ENCODE data around the gene AKAP10.
"Not testable (repeated sequence)": the region's sequence is repeated elsewhere in the genome, so short reads cannot be mapped to it uniquely, and the experiment has no call there.

The AKAP10 gene, protein sequence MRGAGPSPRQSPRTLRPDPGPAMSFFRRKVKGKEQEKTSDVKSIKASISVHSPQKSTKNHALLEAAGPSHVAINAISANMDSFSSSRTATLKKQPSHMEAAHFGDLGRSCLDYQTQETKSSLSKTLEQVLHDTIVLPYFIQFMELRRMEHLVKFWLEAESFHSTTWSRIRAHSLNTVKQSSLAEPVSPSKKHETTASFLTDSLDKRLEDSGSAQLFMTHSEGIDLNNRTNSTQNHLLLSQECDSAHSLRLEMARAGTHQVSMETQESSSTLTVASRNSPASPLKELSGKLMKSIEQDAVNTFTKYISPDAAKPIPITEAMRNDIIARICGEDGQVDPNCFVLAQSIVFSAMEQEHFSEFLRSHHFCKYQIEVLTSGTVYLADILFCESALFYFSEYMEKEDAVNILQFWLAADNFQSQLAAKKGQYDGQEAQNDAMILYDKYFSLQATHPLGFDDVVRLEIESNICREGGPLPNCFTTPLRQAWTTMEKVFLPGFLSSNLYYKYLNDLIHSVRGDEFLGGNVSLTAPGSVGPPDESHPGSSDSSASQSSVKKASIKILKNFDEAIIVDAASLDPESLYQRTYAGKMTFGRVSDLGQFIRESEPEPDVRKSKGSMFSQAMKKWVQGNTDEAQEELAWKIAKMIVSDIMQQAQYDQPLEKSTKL

DNA sequence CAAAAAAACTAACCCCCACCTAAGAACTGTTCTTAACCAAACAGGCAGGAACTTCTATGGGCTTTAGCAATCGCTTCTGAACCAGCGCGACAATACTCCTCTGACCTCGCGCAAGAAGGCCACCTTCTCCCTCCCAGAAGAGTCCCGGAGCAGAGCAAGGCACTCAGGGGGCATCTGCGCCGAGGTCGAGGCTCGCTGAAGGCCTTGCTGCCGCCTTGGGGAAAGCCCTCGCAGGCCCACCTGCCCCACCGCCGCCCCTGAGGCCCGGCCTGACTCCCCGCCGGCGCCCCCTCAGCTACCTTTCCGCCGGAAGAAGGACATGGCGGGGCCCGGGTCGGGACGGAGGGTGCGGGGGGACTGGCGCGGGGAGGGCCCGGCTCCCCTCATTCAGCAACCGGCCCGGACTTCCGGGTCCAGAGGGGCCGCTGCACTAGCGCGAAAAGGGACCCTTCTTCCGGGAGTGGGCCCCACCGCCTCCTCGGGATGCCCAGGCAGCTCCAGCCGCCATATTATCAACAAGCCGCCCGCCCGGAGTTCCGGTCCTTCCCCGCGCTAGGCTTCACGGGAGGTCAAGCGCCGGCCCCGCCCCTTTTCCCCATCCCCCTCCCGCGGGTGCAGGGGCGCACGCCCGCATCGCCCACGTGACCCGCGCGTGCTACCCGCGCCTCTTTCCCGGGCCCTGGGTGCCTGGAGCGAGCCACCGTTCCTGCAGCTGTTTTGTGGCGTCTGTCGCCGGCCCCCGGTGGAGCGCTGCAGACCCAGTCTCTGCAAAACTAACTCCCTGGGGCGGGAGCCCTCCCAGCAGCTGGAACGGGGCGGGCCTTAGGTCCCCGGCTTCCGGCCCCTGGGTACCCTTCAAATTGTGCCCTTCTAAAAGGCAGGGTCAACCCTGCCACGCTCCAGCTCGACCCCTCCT, at the start of gene AKAP10:
TSS of gene AKAP10 (minus strand) at position 536 of the 916 bp plus-strand sequence. CDS start at position 387, 149 bp downstream.
- FAIRE-seq (peak; percentile 74), DNase-seq (ENCODE audit: extremely low spot score, insufficient read length, low read depth) (peak; percentile 82)

DNA sequence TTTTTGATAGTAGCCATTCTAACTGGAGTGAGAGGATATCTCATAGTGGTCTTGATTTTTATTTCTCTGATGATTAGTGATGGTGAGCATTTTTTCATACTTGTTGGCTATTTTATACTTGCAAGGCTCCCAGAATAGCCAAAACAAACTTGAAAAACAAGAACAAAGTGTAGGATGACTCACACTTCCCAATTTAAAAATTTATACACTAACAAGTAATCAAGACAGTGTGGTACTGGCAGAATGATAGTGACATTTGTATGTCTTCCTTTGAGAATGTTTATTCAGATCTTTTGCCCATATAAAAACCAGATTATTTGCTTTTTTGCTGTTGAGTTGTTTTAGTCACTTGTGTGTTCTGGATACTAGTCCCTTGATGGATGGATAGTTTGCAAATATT, 49.3 kb upstream of the AKAP10 start:
- FAIRE-seq = no peak

DNA sequence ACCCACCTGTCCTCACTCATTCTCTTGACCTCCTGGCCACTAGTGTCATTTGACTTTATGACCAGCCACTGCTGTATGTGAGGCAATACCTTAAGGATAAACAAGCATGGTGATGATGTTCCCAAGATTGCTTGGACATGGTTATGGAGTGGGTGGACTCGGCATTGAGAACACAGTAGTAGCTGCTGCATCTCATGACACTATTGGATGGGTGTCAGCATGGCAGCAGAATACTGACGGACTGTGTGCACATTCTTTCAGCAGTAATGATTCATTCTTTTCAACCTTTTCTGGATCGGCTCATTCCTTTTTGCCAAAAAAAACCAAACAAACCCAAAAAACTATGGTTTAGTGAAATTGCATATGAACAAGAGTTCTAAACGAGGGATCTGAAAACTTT, 45.1 kb upstream of the AKAP10 start:
- FAIRE-seq = no peak
- DNase-seq (ENCODE audit: extremely low spot score, insufficient read length, low read depth) = no peak

More for the DNA sequence above, 49.3 kb upstream of the AKAP10 start:
- DNase-seq (ENCODE audit: extremely low spot score, insufficient read length, low read depth) = no peak

DNA sequence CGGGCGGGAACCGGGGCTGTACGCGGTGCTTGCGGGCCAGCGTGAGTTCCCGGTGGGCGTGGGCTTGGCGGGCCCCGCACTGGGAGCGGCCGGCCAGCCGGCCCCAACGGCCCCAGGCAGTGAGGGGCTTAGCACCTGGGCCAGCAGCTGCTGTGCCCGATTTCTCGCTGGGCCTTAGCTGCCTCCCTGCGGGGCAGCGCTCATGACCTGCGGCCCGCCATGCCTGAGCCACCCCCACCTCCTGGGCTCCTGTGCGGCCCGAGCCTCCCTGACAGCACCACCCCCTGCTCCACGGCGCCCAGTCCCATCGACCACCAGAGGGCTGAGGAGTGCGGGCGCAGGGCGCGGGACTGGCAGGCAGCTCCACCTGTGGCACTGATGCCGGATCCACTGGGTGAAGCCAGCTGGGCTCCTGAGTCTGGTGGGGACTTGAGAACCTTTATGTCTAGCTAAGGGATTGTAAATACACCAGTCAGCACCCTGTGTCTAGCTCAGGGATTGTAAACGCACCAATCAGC, 38.9 kb upstream of the AKAP10 start:
- FAIRE-seq; DNase-seq (ENCODE audit: extremely low spot score, insufficient read length, low read depth): not testable (repeated sequence)

DNA sequence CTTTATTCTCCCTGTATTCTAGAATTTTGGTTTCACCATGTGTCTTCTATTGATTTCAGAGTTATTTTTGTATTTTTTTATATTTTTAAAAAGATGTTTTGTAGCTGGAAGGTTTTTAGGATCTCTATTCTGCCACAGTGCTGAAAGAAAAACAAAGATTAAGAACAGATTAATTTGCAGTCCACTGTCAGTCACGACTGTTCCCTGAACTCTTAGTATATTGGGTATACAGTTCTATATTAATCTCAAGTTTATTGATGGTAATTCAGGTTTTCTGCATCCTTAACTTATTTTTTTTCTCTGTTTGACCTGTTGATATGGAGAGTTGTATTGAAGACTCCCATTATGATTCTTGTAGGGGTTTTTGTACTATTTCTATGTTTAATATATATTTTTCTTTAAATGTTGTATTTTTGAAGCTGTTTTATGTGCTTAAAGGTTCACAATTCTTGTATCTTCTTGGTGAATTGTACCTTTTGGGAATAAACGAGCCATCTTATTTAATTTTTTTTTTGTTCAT, 34.4 kb upstream of the AKAP10 start:
- DNase-seq (ENCODE audit: extremely low spot score, insufficient read length, low read depth) (no peak), FAIRE-seq (no peak)

DNA sequence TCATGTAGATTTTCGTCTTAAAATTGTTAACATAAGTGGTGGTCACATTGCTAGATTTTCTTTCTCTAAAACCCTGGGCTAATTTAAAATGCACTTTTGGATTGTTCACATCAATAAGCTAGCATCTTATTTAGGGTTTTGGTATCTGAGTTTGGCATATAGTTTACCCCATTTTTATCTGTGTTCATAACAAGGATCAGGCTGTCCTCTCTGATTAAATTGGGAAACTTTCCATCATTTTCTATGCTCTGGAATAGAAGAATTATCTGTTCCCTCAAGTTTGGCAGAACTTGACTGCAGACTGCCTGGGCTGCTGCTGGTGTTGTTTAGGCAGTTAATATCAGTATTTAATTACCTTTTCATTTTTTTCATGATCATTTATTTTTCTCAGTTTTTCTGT, 33.3 kb upstream of the AKAP10 start:
- FAIRE-seq = no peak
- DNase-seq (ENCODE audit: extremely low spot score, insufficient read length, low read depth) = no peak

DNA sequence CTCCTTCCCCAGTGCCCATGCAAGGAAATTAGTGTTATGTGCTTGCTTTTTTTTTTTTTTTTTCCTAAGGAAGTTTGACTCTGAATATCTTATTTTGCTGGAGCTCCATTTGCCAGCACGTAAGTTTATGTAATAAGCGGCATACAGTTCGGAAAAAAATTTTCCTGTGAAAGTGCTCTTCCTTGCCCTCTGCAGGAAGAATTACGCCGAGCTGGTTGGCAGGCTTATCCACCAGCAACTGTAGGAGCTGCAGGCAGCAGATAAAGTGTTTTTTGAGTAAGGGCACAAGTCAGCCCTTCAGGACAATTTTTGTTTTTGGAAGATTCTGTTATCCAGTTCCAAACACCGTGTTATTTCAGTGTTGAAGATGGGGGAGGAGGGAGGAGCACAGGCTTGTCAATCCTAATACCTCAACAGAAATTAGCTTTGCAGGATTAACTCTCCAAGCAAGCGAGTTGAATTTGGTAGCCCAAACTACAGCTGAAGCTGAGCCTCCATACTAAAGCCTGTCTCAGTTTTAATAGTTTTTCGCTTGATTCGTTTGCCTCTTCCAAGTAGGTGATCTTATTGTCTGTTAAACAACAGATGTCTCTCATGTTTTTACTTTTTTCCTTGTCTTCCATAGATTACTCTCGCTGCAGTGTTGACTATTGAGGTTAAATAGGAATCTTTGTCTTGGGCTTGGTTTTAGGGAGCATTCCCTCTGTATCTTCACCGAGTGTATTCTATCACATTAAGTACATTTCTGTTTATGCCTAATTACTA, 32.7 kb upstream of the AKAP10 start:
- no peak for FAIRE-seq
- DNase-seq (ENCODE audit: extremely low spot score, insufficient read length, low read depth) = no peak

DNA sequence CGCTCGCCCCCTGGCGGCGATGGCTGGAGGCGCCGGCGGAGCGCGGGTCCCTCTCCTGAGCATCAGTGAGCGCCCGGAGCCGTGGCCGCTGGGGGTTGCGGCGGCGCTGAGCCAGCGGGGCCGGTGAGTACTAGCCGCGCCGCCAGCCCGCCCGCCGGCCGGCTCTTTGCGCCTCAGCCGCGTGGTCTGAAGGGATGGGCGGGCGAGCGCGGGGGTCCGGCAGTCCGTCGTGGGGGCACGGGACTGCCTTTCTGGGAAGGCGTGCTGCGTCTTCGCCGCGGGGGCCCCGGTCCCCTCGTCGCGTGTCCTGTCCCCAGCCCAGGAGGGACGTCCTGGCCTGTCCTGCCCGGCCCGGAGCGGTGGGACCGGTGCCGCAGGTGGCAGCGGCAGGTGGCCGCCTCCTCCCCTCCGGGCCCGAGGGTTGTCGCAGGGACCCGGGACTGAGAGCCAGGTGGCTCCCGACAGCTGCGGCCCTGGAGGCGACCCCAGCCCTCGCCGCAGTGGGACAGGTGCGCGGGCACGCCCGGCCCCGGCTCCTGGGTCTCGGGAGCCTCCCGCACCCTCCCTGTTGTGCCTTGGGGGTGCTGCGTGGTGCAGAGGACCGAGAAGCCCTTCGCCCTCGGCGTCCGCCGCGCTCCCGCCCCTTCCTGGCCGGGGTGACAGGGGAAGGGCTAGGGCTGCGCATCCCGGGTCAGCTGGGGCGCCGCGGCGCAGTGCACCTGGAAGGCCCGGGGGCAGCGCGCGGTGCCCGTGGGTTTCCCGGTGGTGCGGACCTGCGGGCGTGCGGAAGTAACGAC, 31.9 kb upstream of the AKAP10 start, which contains the start of gene SPECC1:
TSS of gene SPECC1 (plus strand) at position 58 of the 797 bp plus-strand sequence. CDS start 87,293 bp downstream, outside the sequence.
- FAIRE-seq = no peak
- DNase-seq (ENCODE audit: extremely low spot score, insufficient read length, low read depth) = peak; percentile 82

DNA sequence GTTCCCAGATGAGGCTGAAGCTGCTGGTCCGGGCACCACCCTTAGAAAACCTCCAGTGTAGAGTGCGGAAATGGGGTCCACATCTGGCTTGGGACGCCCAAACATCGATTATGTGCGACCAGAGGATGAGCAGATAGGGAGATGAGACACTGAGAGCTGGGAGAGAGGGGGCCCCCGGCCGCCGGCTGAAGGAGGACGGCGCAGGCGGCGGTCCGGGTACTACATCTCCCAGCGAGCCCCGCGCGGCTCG, 31.3 kb upstream of the AKAP10 start:
- FAIRE-seq (peak; percentile 72), DNase-seq (ENCODE audit: extremely low spot score, insufficient read length, low read depth) (no peak)

DNA sequence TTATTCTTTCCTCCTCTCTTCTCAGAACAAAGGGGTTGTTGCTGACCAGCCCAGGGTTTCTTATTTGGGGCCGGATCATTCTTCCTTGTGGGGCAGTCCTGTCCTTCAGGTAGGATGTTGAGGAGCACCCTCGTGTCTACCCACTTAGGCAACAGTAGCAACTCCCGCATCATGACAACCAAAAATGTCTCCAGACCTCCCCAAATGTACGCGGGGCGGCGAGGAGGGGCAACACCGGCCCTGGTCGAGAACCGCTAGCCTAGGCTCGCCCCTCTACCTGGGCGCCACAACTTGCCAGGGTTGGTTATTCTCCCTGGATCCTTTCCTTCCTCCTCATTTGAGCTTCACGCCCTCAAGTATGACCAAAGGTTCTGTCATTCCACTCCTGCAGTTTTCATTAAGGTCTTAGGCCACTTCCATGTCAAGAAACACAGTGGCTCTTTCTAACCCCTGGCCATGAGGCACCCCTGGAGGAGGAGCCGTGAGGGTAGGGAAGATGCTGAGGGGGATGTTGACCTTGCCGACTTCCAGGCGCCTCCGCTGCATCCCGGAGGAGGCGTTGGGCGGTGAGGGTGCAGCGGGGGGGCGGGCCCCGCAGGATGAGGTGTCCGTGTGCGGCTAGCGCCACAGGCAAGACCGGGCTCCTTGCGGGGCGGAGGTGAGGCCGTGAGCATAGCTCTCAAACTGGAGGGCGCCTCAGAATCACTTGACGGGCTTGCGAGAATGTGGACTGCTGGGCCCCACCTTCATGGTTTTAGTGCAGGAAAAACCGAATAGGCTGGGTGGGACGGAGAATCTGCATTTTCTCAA, 30.8 kb upstream of the AKAP10 start:
- DNase-seq (ENCODE audit: extremely low spot score, insufficient read length, low read depth) (no peak), FAIRE-seq (no peak)

DNA sequence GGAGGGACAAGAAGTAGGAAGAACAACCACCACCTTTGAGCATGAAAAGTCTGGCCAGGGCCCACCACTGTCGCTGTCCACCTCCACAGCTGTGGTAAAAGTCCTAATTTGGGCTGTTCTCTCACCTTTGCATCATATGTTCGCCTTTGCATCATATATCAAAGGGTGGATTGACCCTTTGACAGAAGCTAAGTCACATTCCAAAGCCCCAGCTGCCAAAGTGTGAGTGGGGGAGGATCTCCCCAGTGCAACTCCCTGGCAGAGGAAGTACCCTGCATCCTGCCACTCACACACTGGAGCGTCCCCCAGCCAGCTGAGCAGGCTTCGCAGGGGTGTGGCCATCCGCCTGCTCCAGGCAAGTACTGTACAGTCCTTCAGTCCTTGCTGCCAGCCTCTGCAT, 18.9 kb upstream of the AKAP10 start:
- no peak for FAIRE-seq
- no peak for DNase-seq (ENCODE audit: extremely low spot score, insufficient read length, low read depth)

DNA sequence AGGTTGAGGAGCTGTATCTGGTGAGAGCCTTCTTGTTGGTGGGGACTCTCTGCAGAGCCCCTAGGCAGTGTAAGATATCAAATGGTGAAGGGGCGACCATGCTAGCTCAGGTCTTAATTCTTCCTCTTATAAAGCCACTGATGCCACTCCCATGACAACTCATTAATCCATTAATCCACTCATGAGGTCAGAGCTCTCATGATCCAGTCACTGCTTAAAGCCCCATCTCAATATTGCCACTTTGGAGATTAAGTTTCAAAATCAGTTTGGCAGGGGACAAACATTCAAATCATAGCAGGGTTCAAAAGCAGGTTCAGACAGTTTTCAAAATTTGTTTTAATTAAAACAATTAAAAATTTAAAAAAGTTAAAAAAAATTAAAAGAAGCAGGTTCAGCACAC, 18.5 kb upstream of the AKAP10 start:
- DNase-seq (ENCODE audit: extremely low spot score, insufficient read length, low read depth) (no peak), FAIRE-seq (no peak)

DNA sequence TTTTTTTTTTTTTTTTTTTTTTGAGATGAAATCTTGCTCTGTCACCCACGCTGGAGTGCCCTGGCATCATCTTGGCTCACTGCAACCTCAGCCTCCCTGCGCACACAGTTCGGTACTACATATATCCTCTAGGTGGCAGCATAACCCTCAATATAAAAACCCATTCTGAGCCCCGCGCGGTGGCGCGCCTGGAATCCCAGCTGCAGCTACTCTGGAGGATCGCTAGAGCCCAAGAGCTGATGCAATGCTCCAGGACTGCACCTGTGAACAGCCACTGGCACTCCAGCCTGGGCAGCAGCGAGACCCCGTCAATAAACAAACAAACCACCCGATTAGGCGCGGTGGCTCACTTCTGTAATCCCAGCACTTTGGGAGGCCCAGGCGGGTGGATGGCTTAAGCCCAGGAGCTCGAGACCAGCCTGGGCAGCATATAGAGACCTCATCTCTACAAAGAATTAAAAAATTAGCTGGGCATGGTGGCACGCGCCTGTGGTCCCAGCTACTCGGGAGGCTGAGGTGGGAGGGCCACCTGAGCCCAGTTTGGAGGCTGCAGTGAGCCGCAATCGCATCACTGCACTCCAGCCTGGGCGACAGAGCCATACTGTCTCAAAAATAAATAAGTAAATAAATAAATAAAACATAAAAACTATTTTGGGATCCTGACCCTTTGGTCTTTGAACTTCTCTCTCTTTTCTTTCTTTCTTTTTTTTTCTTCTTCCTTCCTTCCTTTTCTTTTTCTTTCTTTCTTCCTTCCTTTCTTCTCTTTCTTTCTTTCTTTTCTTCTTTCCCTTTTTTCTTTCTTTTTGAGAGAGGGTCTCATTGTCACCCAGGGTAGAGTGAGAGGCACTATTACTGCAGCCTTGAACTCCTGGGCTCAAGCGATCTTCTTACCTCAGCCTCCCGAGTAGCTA, 15.4 kb upstream of the AKAP10 start:
- peak; percentile 89 for FAIRE-seq

DNA sequence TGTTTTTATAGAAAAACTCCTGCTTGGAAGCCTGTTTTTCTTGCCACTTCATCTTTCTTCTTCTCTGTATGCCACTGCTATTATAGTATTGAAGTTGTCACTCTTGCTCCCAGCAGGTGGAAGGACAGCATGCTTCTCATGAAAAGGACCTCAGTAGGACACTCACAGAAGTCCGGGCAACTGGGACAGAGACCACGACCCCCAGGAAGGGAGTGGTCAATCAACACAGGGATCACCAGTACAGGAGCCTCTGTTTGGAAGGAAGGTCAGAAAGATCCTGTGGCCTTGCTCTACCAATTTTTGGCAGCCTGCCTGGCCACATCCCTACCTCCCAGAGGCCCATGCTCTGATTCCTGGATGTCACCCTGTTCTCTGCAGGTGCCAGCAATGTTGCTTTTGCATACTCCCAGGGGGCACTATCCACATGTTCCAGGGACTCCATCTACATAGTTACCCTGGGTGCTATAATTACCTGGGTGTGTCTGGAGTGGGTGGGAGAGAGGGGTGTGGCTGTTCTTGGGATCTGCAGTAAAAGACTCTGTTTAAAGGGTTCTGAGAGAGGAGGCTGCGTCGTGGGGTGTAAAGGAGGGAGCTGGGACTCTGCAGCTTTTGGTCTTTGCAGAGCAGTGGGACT, 13.7 kb upstream of the AKAP10 start:
- FAIRE-seq = no peak
- DNase-seq (ENCODE audit: extremely low spot score, insufficient read length, low read depth) = no peak

More for the DNA sequence above, 15.4 kb upstream of the AKAP10 start:
- peak; percentile 20 for DNase-seq (ENCODE audit: extremely low spot score, insufficient read length, low read depth)

DNA sequence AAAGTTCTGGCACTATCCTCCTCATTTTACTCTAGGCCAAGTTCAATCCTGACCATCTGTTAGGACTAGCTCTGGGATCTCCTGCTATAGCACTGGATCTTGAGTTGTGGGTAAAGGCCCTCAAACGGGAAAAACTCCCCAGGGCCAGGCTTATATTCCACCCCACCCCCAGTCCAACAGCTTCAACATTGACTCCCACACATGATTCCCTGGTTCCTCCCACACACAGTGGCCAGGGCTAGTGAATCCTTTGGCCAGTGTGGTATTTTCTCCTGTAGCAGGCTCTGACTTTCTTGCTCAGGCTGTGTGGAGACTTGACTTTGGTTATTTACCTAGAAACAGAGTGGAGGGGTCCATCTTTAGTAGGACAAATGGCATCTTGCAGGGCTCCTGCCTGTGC, 10.3 kb upstream of the AKAP10 start:
- FAIRE-seq (no peak), DNase-seq (ENCODE audit: extremely low spot score, insufficient read length, low read depth) (no peak)

Data from GM18507 (cell line).